GM21717 (cell line): ENCODE measurements around the gene RACK1.
"Not testable (repeated sequence)": the region's sequence is repeated elsewhere in the genome, so short reads cannot be mapped to it uniquely, and the experiment has no call there.

Experiments
- ATAC-seq: cut with Tn5 transposase; IDR thresholded peaks from one replicate; pipeline ENCODE4 v1.9.1; 2021; ENCODE audit warnings: mild to moderate bottlenecking, moderate library complexity; ENCODE audit not compliant: unreplicated experiment

RACK1 gene

GRCh38 chr5:181217111-181217802 lies 26.4 kb downstream of the RACK1 start:
- no peak for ATAC-seq

- ATAC-seq = no peak
Measured at GRCh38 chr5:181215997-181216989, 27.4 kb downstream of the RACK1 start.

- ATAC-seq = not testable (repeated sequence)
Measured at GRCh38 chr5:181214249-181214648, 29.5 kb downstream of the RACK1 start.

- ATAC-seq = no peak
Measured at GRCh38 chr5:181212934-181213333, 30.8 kb downstream of the RACK1 start.

GRCh38 chr5:181212080-181212479 lies 31.6 kb downstream of the RACK1 start:
- ATAC-seq = no peak

GRCh38 chr5:181211208-181211607 lies 32.5 kb downstream of the RACK1 start:
- ATAC-seq = no peak

GRCh38 chr5:181210698-181211097 lies 33.0 kb downstream of the RACK1 start:
- ATAC-seq = not testable (repeated sequence)

- not testable (repeated sequence) for ATAC-seq
Measured at GRCh38 chr5:181210148-181210547, 33.6 kb downstream of the RACK1 start.

- ATAC-seq = not testable (repeated sequence)
Measured at GRCh38 chr5:181209006-181209405, 34.7 kb downstream of the RACK1 start.

- no peak for ATAC-seq
Measured at GRCh38 chr5:181207960-181208253, 35.8 kb downstream of the RACK1 start.

- ATAC-seq = peak; percentile 38
Measured at GRCh38 chr5:181207214-181207959, 36.3 kb downstream of the RACK1 start.

GRCh38 chr5:181205761-181206649 lies 37.7 kb downstream of the RACK1 start:
- ATAC-seq = no peak

GRCh38 chr5:181204826-181205760 lies 38.6 kb downstream of the RACK1 start, which contains the start of gene TRIM7:
TSS of gene TRIM7 (minus strand) at chr5:181205196. CDS start at chr5:181205110, 86 bp downstream.
- ATAC-seq = no peak

GRCh38 chr5:181204113-181204825 lies 39.4 kb downstream of the RACK1 start:
- ATAC-seq = no peak

- ATAC-seq = no peak
Measured at GRCh38 chr5:181203777-181204112, 40.0 kb downstream of the RACK1 start.

GRCh38 chr5:181203093-181203711 lies 40.5 kb downstream of the RACK1 start:
- no peak for ATAC-seq

GRCh38 chr5:181200816-181201215 lies 42.9 kb downstream of the RACK1 start:
- no peak for ATAC-seq
